HEK293 (cell line): Measurements from ENCODE around the gene WNT4.

Experiments
- MEIS1 ChIP-seq: sonication (generic); formaldehyde crosslinking; IDR thresholded peaks from 2 replicates; pipeline ENCODE4 v1.8.1; 2022; ENCODE audit warnings: missing genetic modification reagents, mild to moderate bottlenecking, borderline replicate concordance
- ZFP69B ChIP-seq: fragments of 450-650 bp; formaldehyde crosslinking; IDR thresholded peaks from 2 replicates; pipeline ENCODE4 v1.5.1; 2016; ENCODE audit warnings: missing biosample characterization, missing genetic modification characterization
- ZNF121 ChIP-seq: fragments of 450-650 bp; formaldehyde crosslinking; IDR thresholded peaks from 2 replicates; pipeline ENCODE4 v1.5.1; 2016; ENCODE audit warnings: missing biosample characterization, missing genetic modification characterization
- ZNF211 ChIP-seq: fragments of 450-650 bp; formaldehyde crosslinking; IDR thresholded peaks from 2 replicates; pipeline ENCODE4 v1.5.1; 2016; ENCODE audit warnings: low read depth, missing biosample characterization, missing genetic modification characterization
- ZNF335 ChIP-seq: fragments of 450-650 bp; formaldehyde crosslinking; conservative IDR thresholded peaks from 2 replicates; pipeline ENCODE4 v1.5.1; 2016; ENCODE audit warnings: missing biosample characterization, missing genetic modification characterization
- ZNF501 ChIP-seq: fragments of 450-650 bp; formaldehyde crosslinking; IDR thresholded peaks from 2 replicates; pipeline ENCODE4 v1.5.1; 2016; ENCODE audit warnings: missing biosample characterization, missing genetic modification characterization
- ZNF561 ChIP-seq: fragments of 450-650 bp; IDR thresholded peaks from 2 replicates; pipeline ENCODE4 v1.5.1; 2018; ENCODE audit warnings: missing biosample characterization, missing genetic modification characterization, borderline replicate concordance
- ZNF629 ChIP-seq: fragments of 450-650 bp; formaldehyde crosslinking; IDR thresholded peaks from 2 replicates; pipeline ENCODE4 v1.5.1; 2017; ENCODE audit warnings: missing biosample characterization, missing genetic modification characterization
- ZNF670 ChIP-seq: fragments of 450-650 bp; formaldehyde crosslinking; IDR thresholded peaks from 2 replicates; pipeline ENCODE4 v1.5.1; 2016; ENCODE audit warnings: missing biosample characterization, missing genetic modification characterization, low read depth
- ZNF830 ChIP-seq: fragments of 450-650 bp; IDR thresholded peaks from 2 replicates; pipeline ENCODE4 v1.5.0; 2018; ENCODE audit warnings: missing biosample characterization, missing genetic modification characterization, low read depth, mild to moderate bottlenecking, moderate library complexity
- TF ChIP-seq, protein P1 (sequence below): fragments of 450-650 bp; formaldehyde crosslinking; IDR thresholded peaks from 2 replicates; pipeline ENCODE4 v1.5.1; 2016; ENCODE audit warnings: missing biosample characterization, missing genetic modification characterization
- TF ChIP-seq, protein P2 (sequence below): fragments of 450-650 bp; formaldehyde crosslinking; IDR thresholded peaks from 2 replicates; pipeline ENCODE4 v1.5.1; 2016; ENCODE audit warnings: missing biosample characterization, missing genetic modification characterization, borderline replicate concordance
- TF ChIP-seq, protein P3 (sequence below): fragments of 450-650 bp; formaldehyde crosslinking; IDR thresholded peaks from 2 replicates; pipeline ENCODE4 v1.5.1; 2016; ENCODE audit warnings: missing biosample characterization, missing genetic modification characterization, low read depth
- TF ChIP-seq, protein P4 (sequence below): fragments of 450-650 bp; formaldehyde crosslinking; IDR thresholded peaks from 2 replicates; pipeline ENCODE4 v1.5.1; 2016; ENCODE audit warnings: missing biosample characterization, missing genetic modification characterization

DNA sequence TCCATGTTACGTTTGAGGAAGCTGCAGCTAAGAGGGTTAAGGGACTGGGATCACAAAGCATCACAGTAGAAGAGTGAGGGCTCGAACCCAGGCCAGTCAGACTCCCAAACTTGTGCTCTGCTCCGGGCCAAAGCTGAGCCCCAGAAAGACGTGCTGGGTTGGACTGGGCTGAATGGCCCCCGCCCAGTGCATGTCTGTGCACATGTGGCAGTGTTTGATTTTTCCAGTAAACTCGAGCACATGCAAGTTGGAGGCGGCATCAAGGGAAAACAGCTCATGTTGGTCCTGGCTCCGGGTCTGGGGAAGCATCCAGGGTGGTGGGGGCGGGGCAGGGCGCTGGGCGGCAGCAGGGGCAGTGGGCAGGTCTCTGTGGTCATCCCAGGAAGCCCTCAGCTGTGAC is 39.8 kb upstream of the WNT4 start:
- TF ChIP-seq, protein P1, sequence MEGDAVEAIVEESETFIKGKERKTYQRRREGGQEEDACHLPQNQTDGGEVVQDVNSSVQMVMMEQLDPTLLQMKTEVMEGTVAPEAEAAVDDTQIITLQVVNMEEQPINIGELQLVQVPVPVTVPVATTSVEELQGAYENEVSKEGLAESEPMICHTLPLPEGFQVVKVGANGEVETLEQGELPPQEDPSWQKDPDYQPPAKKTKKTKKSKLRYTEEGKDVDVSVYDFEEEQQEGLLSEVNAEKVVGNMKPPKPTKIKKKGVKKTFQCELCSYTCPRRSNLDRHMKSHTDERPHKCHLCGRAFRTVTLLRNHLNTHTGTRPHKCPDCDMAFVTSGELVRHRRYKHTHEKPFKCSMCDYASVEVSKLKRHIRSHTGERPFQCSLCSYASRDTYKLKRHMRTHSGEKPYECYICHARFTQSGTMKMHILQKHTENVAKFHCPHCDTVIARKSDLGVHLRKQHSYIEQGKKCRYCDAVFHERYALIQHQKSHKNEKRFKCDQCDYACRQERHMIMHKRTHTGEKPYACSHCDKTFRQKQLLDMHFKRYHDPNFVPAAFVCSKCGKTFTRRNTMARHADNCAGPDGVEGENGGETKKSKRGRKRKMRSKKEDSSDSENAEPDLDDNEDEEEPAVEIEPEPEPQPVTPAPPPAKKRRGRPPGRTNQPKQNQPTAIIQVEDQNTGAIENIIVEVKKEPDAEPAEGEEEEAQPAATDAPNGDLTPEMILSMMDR (tag by site-specific recombination), result no peak
- no peak for TF ChIP-seq ZNF335 (tag by site-specific recombination)
- no peak for TF ChIP-seq ZNF561 (tag by site-specific recombination)
- no peak for TF ChIP-seq ZNF121 (tag by site-specific recombination)
- TF ChIP-seq, protein P2, sequence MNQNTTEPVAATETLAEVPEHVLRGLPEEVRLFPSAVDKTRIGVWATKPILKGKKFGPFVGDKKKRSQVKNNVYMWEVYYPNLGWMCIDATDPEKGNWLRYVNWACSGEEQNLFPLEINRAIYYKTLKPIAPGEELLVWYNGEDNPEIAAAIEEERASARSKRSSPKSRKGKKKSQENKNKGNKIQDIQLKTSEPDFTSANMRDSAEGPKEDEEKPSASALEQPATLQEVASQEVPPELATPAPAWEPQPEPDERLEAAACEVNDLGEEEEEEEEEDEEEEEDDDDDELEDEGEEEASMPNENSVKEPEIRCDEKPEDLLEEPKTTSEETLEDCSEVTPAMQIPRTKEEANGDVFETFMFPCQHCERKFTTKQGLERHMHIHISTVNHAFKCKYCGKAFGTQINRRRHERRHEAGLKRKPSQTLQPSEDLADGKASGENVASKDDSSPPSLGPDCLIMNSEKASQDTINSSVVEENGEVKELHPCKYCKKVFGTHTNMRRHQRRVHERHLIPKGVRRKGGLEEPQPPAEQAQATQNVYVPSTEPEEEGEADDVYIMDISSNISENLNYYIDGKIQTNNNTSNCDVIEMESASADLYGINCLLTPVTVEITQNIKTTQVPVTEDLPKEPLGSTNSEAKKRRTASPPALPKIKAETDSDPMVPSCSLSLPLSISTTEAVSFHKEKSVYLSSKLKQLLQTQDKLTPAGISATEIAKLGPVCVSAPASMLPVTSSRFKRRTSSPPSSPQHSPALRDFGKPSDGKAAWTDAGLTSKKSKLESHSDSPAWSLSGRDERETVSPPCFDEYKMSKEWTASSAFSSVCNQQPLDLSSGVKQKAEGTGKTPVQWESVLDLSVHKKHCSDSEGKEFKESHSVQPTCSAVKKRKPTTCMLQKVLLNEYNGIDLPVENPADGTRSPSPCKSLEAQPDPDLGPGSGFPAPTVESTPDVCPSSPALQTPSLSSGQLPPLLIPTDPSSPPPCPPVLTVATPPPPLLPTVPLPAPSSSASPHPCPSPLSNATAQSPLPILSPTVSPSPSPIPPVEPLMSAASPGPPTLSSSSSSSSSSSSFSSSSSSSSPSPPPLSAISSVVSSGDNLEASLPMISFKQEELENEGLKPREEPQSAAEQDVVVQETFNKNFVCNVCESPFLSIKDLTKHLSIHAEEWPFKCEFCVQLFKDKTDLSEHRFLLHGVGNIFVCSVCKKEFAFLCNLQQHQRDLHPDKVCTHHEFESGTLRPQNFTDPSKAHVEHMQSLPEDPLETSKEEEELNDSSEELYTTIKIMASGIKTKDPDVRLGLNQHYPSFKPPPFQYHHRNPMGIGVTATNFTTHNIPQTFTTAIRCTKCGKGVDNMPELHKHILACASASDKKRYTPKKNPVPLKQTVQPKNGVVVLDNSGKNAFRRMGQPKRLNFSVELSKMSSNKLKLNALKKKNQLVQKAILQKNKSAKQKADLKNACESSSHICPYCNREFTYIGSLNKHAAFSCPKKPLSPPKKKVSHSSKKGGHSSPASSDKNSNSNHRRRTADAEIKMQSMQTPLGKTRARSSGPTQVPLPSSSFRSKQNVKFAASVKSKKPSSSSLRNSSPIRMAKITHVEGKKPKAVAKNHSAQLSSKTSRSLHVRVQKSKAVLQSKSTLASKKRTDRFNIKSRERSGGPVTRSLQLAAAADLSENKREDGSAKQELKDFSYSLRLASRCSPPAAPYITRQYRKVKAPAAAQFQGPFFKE (tag by site-specific recombination), result no peak
- TF ChIP-seq ZNF211 (tag by site-specific recombination), result no peak
- TF ChIP-seq, protein P3, sequence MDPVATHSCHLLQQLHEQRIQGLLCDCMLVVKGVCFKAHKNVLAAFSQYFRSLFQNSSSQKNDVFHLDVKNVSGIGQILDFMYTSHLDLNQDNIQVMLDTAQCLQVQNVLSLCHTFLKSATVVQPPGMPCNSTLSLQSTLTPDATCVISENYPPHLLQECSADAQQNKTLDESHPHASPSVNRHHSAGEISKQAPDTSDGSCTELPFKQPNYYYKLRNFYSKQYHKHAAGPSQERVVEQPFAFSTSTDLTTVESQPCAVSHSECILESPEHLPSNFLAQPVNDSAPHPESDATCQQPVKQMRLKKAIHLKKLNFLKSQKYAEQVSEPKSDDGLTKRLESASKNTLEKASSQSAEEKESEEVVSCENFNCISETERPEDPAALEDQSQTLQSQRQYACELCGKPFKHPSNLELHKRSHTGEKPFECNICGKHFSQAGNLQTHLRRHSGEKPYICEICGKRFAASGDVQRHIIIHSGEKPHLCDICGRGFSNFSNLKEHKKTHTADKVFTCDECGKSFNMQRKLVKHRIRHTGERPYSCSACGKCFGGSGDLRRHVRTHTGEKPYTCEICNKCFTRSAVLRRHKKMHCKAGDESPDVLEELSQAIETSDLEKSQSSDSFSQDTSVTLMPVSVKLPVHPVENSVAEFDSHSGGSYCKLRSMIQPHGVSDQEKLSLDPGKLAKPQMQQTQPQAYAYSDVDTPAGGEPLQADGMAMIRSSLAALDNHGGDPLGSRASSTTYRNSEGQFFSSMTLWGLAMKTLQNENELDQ (tag by site-specific recombination), result no peak
- TF ChIP-seq ZNF670 (tag by site-specific recombination), result no peak
- TF ChIP-seq ZFP69B (tag by site-specific recombination), result no peak
- TF ChIP-seq, protein P4, sequence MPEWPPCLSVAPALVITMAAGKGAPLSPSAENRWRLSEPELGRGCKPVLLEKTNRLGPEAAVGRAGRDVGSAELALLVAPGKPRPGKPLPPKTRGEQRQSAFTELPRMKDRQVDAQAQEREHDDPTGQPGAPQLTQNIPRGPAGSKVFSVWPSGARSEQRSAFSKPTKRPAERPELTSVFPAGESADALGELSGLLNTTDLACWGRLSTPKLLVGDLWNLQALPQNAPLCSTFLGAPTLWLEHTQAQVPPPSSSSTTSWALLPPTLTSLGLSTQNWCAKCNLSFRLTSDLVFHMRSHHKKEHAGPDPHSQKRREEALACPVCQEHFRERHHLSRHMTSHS (tag by site-specific recombination), result no peak
- TF ChIP-seq ZNF629, result no peak
- TF ChIP-seq ZNF830 (tag by site-specific recombination), result no peak
- no peak for TF ChIP-seq MEIS1 (CRISPR knock-in tag)
- TF ChIP-seq ZNF501 (tag by site-specific recombination), result no peak
